Endothelial cell of umbilical vein (primary cell): ENCODE measurements around the gene DKK3. TPM values are rescaled to one million over a fixed set of nuclear protein-coding genes. Genes with fewer than 3 reads are reported as not detected.

ENCODE experiments used
- BruUV-seq: library from RNA; stranded (reverse); fragments of 400-500 nt; replicated peaks from 2 replicates; lab custom pipeline; 2021; lab: Mats Ljungman, UMichigan
- CTCF ChIA-PET: fragments of 300-600, 350-600 bp; sonication (Branson Sonifier 250); formaldehyde crosslinking; loops from one replicate; lab custom pipeline; 2021; ENCODE audit warnings: antibody characterized with exemption, inconsistent platforms; lab: Charles Lee
- POLR2A ChIA-PET: fragments of 300-600, 350-600 bp; sonication (Branson Sonifier 250); formaldehyde crosslinking; loops from one replicate; lab custom pipeline; 2021; ENCODE audit warnings: antibody characterized with exemption, inconsistent platforms; lab: Charles Lee
- DNase-seq: peaks from one replicate; pipeline ENCODE4 v3.0.0-alpha.2; 2011; ENCODE audit warnings: low read depth, low spot score
- FAIRE-seq: peaks from 2 replicates; lab custom pipeline; 2011; peaks lifted over from hg19 to GRCh38; lab: Jason Lieb, UNC
- H2AFZ ChIP-seq: 2 replicates; pipeline ENCODE4 v1.6.0; 2012; ENCODE audit warnings: low read depth, low read length, control low read depth, inconsistent platforms
- H3K27ac ChIP-seq: 2 replicates; pipeline ENCODE4 v1.5.1; 2011; ENCODE audit warnings: low read depth, mild to moderate bottlenecking, control low read depth, low read length, moderate library complexity; ENCODE audit not compliant: insufficient read depth
- H3K27me3 ChIP-seq, 2 experiments: 2 replicates each; pipeline versions ENCODE4 v1.6.0 to v1.6.1; 2011; ENCODE audit warnings: low read length in 2 of 2, mixed read lengths in 1 of 2; ENCODE audit not compliant: control insufficient read depth in 2 of 2, insufficient read depth in 2 of 2
- H3K36me3 ChIP-seq, 2 experiments: 2 replicates in 1 of 2; 3 replicates in 1 of 2; pipeline ENCODE4 v1.5.1; 2011; ENCODE audit warnings: low read length in 2 of 2, mild to moderate bottlenecking in 1 of 2, moderate library complexity in 1 of 2; ENCODE audit not compliant: control insufficient read depth in 2 of 2, insufficient read depth in 2 of 2; ENCODE audit errors: extremely low read depth in 1 of 2
- H3K4me1 ChIP-seq: 3 replicates; pipeline ENCODE4 v1.5.1; 2011; ENCODE audit warnings: mild to moderate bottlenecking, low read length; ENCODE audit not compliant: control insufficient read depth, insufficient read depth; ENCODE audit errors: extremely low read depth
- H3K4me2 ChIP-seq: 2 replicates; pipeline ENCODE4 v1.6.1; 2011; ENCODE audit warnings: low read length, control low read depth, mixed read lengths; ENCODE audit not compliant: insufficient read depth
- H3K4me3 ChIP-seq, 3 experiments: fragments of 200-600 bp in 1 of 3; sonication (generic), shearing (Covaris generic) in 1 of 3; replicated peaks in 1 of 3; 2 replicates each; pipeline ENCODE4 v1.5.1; 2011 to 2016; ENCODE audit warnings: control low read depth in 3 of 3, low read length in 3 of 3, mild to moderate bottlenecking in 2 of 3, inconsistent platforms in 1 of 3, low read depth in 1 of 3, moderate library complexity in 1 of 3; ENCODE audit not compliant: insufficient read depth in 1 of 3
- H3K79me2 ChIP-seq: 2 replicates; pipeline ENCODE4 v1.6.0; 2012; ENCODE audit warnings: low read length, inconsistent platforms; ENCODE audit not compliant: control insufficient read depth, insufficient read depth
- H3K9ac ChIP-seq: replicated peaks from 2 replicates; pipeline ENCODE3; 2011; ENCODE audit warnings: low read length, control low read depth; ENCODE audit not compliant: insufficient read depth; ENCODE audit errors: extremely low read depth
- H3K9me1 ChIP-seq: replicated peaks from 3 replicates; pipeline ENCODE4 v1.6.0; 2011; ENCODE audit warnings: mild to moderate bottlenecking, low read length; ENCODE audit not compliant: control insufficient read depth, insufficient read depth; ENCODE audit errors: extremely low read depth
- H3K9me3 ChIP-seq: replicated peaks from 2 replicates; pipeline ENCODE4 v1.5.1; 2012; ENCODE audit warnings: low read length, inconsistent platforms; ENCODE audit not compliant: control insufficient read depth, insufficient read depth
- H4K20me1 ChIP-seq: replicated peaks from 2 replicates; pipeline ENCODE3; 2011; ENCODE audit warnings: mild to moderate bottlenecking, low read length; ENCODE audit not compliant: control insufficient read depth, insufficient read depth; ENCODE audit errors: extremely low read depth
- EZH2 ChIP-seq: IDR thresholded peaks from 2 replicates; pipeline ENCODE4 v1.6.1; 2012; ENCODE audit warnings: borderline replicate concordance, low read depth, mild to moderate bottlenecking, moderate library complexity, low read length, inconsistent platforms; ENCODE audit not compliant: severe bottlenecking
- FOS ChIP-seq: IDR thresholded peaks from 2 replicates; pipeline ENCODE4 v1.6.1; 2011; ENCODE audit warnings: mild to moderate bottlenecking, low read length, moderate library complexity, borderline replicate concordance; ENCODE audit not compliant: insufficient read depth
- GATA2 ChIP-seq: IDR thresholded peaks from 2 replicates; pipeline ENCODE4 v1.7.0; 2011; ENCODE audit warnings: low read depth, mild to moderate bottlenecking, moderate library complexity, mixed read lengths, low read length; ENCODE audit not compliant: insufficient read length, insufficient read depth
- JUN ChIP-seq: IDR thresholded peaks from 2 replicates; pipeline ENCODE4 v1.6.1; 2011; ENCODE audit warnings: borderline replicate concordance, low read depth; ENCODE audit not compliant: insufficient read length, insufficient read depth
- MAX ChIP-seq: IDR thresholded peaks from 2 replicates; pipeline ENCODE4 v1.6.1; 2011; ENCODE audit not compliant: insufficient read depth, insufficient read length
- MYC ChIP-seq: IDR thresholded peaks from one replicate; pipeline ENCODE4 v1.6.1; 2011; ENCODE audit warnings: mild to moderate bottlenecking, low read depth, low read length
- POLR2A ChIP-seq: IDR thresholded peaks from 2 replicates; pipeline ENCODE4 v1.6.1; 2012; ENCODE audit warnings: low read depth, mild to moderate bottlenecking, control low read depth, low read length
- POLR2AphosphoS5 ChIP-seq: IDR thresholded peaks from 2 replicates; pipeline ENCODE4 v1.6.1; 2012; ENCODE audit warnings: low read depth, mild to moderate bottlenecking, control low read depth, low read length, moderate library complexity; ENCODE audit not compliant: insufficient read depth
- dilution Hi-C: fragments of 300-500 bp; cut with MboI; formaldehyde crosslinking; loops from one replicate; pipeline ENCODE4 v1.15.0; 2019; ENCODE audit warnings: low sequenced_read_pairs; ENCODE audit not compliant: extremely low pct_ligation_motif_present
- intact Hi-C: fragments of 100-400 bp; cut with micrococcal nuclease; formaldehyde crosslinking; loops from one replicate; pipeline ENCODE4 v1.10.0; 2022
- polyA plus RNA-seq, 4 experiments: library from polyadenylated mRNA; depleted of rRNA in 3 of 4; stranded (reverse) in 3 of 4; unstranded in 1 of 4; fragments of >200 nt; gene quantifications; 2 replicates each; pipeline versions ENCODE4 v1.2.1 to v1.2.3, GENCODE V29; 2011 to 2012; ENCODE audit warnings: missing spikeins in 1 of 4
- total RNA-seq: library from RNA; stranded (reverse); gene quantifications from 2 replicates; pipeline ENCODE4 v1.2.3, GENCODE V29; 2021
- TF ChIP-seq, protein P1 (sequence below), 2 donors: IDR thresholded peaks; 1 replicate in 1 of 2; 2 replicates in 1 of 2; pipeline ENCODE4 v1.5.1; 2011; ENCODE audit warnings: low read length in 2 of 2, mild to moderate bottlenecking in 2 of 2, moderate library complexity in 2 of 2, control low read depth in 1 of 2, inconsistent platforms in 1 of 2, low read depth in 1 of 2; ENCODE audit not compliant: insufficient read depth in 1 of 2; ENCODE audit errors: extremely low read depth in 1 of 2

DKK3 gene
- total and polyA plus RNA-seq, 2 donors (not counting 3 experiments of a cell fraction or from before 2014, with no cell fraction given) = 131 to 335 TPM

GRCh38 chr11:11949482-11949881, 58.9 kb downstream of the DKK3 start:
- intact Hi-C loops (no loop called here), dilution Hi-C loops (no loop called here)
- no TSS peak for BruUV-seq
- no peaks in the 10 kb centered on the region for H3K9me3 ChIP-seq
- H3K27me3 ChIP-seq = no peaks in the 10 kb centered on the region
- TF ChIP-seq GATA2 (no peak), POLR2A (no peak), FOS (no peak), MYC (no peak), JUN (no peak), POLR2AphosphoS5 (no peak), EZH2 (no peak), MAX (no peak)
- TF ChIP-seq, protein P1, sequence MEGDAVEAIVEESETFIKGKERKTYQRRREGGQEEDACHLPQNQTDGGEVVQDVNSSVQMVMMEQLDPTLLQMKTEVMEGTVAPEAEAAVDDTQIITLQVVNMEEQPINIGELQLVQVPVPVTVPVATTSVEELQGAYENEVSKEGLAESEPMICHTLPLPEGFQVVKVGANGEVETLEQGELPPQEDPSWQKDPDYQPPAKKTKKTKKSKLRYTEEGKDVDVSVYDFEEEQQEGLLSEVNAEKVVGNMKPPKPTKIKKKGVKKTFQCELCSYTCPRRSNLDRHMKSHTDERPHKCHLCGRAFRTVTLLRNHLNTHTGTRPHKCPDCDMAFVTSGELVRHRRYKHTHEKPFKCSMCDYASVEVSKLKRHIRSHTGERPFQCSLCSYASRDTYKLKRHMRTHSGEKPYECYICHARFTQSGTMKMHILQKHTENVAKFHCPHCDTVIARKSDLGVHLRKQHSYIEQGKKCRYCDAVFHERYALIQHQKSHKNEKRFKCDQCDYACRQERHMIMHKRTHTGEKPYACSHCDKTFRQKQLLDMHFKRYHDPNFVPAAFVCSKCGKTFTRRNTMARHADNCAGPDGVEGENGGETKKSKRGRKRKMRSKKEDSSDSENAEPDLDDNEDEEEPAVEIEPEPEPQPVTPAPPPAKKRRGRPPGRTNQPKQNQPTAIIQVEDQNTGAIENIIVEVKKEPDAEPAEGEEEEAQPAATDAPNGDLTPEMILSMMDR (IDR thresholded peaks at IDR 0.05; ENCODE audit: extremely low read depth in 1 of 2, insufficient read depth in 1 of 2, low read depth in 1 of 2, low read length in 2 of 2) = no peak
- FAIRE-seq = no peak
- peaks cover 0 to 5% of the 10 kb centered on the region in 2 experiments for H3K36me3 ChIP-seq
- ChIA-PET CTCF (interaction anchor here (1.2 kb wide), 1 partner anchor 95 kb away, joined by 7 read pairs; no protein-coding TSS in a partner anchor), POLR2A (no interaction called here)
- no peak overlapping the region for H3K4me2 ChIP-seq
- H3K9ac ChIP-seq = no peak overlapping the region
- no peaks in the 10 kb centered on the region for H3K4me1 ChIP-seq
- no peaks in the 10 kb centered on the region for H3K9me1 ChIP-seq
- H3K79me2 ChIP-seq = no peaks in the 10 kb centered on the region
- no peak overlapping the region for H3K4me3 ChIP-seq
- no peak for DNase-seq
- H3K27ac ChIP-seq = no peak overlapping the region
- no peaks in the 10 kb centered on the region for H4K20me1 ChIP-seq
- no peak overlapping the region for H2AFZ ChIP-seq
